Subcutaneous adipose tissue (tissue), 4 donors: ENCODE results near the gene CHERP. TPM values are rescaled to one million over a fixed set of nuclear protein-coding genes. Genes with fewer than 3 reads are reported as not detected.

Source experiments
- small RNA-seq: library from RNA; depleted of rRNA; stranded (forward); fragments of <200 nt; gene quantifications from one replicate; pipeline ENCODE3, GENCODE V24; 2016
- total RNA-seq, 4 donors: library from RNA; depleted of rRNA; stranded (reverse); fragments of >200 nt; gene quantifications; one replicate each; pipeline ENCODE4 v1.1.0, GENCODE V29; 2016
- TF ChIP-seq, protein P1 (sequence below): fragments of 450-650 bp; IDR thresholded peaks from one replicate; pipeline ENCODE4 v1.5.1; 2016; ENCODE audit warnings: low read depth, mild to moderate bottlenecking, control low read depth, antibody characterized with exemption, moderate library complexity

Gene CHERP
- total RNA-seq, 4 donors from 2014 or later = 6.4 to 12.2 (median 10.5) TPM

DNA sequence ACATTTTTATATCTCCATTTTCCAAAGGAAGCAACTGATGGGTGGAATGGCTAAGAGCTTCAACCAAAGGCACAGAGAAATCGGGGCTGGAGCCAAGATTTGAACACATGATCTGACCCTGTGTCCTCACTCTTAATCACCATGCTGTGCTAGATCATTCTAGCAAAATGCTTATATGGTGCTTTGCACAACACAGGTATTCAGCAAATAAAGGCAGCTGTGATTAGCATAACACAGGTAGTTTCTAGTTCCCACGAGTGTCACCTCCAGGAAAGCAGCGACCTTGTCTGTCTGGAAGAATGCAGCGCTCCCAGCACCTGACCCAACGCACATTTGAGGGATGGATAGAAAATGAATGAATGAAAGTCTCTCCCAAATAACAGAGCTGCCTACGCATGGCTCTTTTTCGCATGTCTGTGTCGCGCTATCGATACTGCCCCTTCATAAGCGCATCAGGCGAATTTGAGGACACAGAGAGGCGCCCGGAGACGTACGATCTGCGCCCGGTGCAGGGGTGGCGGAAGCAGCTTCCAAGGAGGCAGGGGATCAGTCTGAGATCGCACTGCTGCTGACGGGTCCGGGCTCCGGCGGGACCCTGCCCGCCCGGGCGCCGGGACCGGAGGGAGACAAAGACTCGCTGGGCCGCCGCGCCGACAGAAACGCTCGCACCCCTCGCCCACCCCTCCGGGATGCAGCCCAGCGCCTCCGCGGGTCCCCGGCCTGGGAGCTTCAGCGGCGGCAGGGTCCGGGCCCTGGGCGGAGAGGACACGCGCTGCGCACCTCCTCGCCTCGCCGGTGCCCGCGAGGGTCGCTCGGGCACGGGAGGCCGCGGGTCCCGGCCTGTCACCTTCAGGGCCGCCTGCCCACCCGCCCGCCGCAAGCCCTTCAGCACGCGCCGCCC lies 71.1 kb downstream of the CHERP start:
- TF ChIP-seq, protein P1, sequence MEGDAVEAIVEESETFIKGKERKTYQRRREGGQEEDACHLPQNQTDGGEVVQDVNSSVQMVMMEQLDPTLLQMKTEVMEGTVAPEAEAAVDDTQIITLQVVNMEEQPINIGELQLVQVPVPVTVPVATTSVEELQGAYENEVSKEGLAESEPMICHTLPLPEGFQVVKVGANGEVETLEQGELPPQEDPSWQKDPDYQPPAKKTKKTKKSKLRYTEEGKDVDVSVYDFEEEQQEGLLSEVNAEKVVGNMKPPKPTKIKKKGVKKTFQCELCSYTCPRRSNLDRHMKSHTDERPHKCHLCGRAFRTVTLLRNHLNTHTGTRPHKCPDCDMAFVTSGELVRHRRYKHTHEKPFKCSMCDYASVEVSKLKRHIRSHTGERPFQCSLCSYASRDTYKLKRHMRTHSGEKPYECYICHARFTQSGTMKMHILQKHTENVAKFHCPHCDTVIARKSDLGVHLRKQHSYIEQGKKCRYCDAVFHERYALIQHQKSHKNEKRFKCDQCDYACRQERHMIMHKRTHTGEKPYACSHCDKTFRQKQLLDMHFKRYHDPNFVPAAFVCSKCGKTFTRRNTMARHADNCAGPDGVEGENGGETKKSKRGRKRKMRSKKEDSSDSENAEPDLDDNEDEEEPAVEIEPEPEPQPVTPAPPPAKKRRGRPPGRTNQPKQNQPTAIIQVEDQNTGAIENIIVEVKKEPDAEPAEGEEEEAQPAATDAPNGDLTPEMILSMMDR = no peak

DNA sequence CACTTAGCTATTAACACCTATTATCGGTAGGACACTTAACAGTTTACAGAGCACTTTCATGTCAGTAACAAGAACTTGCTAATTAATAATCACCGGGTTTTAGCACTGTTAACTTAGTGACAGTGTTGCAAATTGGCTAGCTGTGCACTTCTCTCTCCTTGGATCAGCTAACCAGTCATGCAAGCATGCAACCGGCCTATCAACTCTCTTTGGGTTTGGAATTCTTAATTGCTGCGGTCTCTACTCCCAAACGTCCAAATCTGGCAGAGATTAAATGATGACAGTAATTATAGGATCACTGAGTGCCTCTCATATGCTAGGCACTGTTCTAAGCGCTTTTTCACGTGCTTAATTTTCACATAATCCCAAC lies 71.7 kb downstream of the CHERP start:
- TF ChIP-seq, protein P1 = no peak

Small RNAs within 50 kb of the gene (small RNA-seq; reads per million reads assigned to genes)
- not detected for gene RN7SL146P

Other genes with a start within 250 kb of the CHERP start
- gene KLF2, start 217.6 kb downstream of the CHERP start, total RNA-seq = 10 to 100 TPM; 17.8 to 70.6 (median 27.9) TPM
- gene EPS15L1, start 70.5 kb downstream of the CHERP start, total RNA-seq = 10 to 100 TPM; 13.7 to 26.9 (median 20.7) TPM
- not detected for gene CALR3, start 46.3 kb downstream of the CHERP start, total RNA-seq
- gene C19orf44, start 46.0 kb downstream of the CHERP start, total RNA-seq = 1 to 10 TPM; 2.9 to 9.5 (median 6.3) TPM
- 10 to 100 TPM; 30.6 to 38.1 (median 34.6) TPM for gene SLC35E1, start 30.0 kb upstream of the CHERP start, total RNA-seq
- gene MED26, start 85.8 kb upstream of the CHERP start, total RNA-seq = 1 to 10 TPM; 6.6 to 10.0 (median 8.2) TPM
- 100 to 1,000 TPM in 3 of 4 donors, 10 to 100 TPM in 1; 91.1 to 127 (median 113) TPM for gene SMIM7, start 117.7 kb upstream of the CHERP start, total RNA-seq
- gene TMEM38A, start 118.7 kb upstream of the CHERP start, total RNA-seq = 1 to 10 TPM; 1.8 to 6.0 (median 2.2) TPM
- under 1 TPM in 1 of 4 donors, not detected in 3; under 0.01 TPM for gene NWD1, start 177.4 kb upstream of the CHERP start, total RNA-seq